ENCODE data around the gene ADGRF4.

ADGRF4 gene

GRCh38 chr6:47698342-47698787 lies at the start of gene ADGRF4:
Gene ADGRF4, plus strand, starts transcription at chr6:47698580. Its CDS starts 8,666 bp downstream, at chr6:47707246.
- Histone ChIP-seq H3K27me3 (ENCODE audit: low read depth) (no peaks in the 10 kb centered on the region), H3K36me3 (replicated peaks) (no peaks in the 10 kb centered on the region), H3K4me3 (no peak within 1 kb of the TSS), H3K4me1 (no peaks in the 10 kb centered on the region), H3K9me3 (no peaks in the 10 kb centered on the region)
- no peak for DNase-seq (ENCODE audit: low spot score in 2 of 2)
- in situ Hi-C loops (cut with MboI; ENCODE audit: low sequenced_read_pairs), result no loop called here

GRCh38 chr6:47650553-47651432 lies 47.6 kb upstream of the ADGRF4 start:
- Histone ChIP-seq H3K27me3 (ENCODE audit: low read depth) (no peaks in the 10 kb centered on the region), H3K9me3 (no peaks in the 10 kb centered on the region), H3K4me3 (no peak overlapping the region), H3K36me3 (replicated peaks) (no peaks in the 10 kb centered on the region), H3K4me1 (no peaks in the 10 kb centered on the region)
- no peak for DNase-seq (ENCODE audit: low spot score in 2 of 2)
- in situ Hi-C loops (cut with MboI; ENCODE audit: low sequenced_read_pairs), result no loop called here

GRCh38 chr6:47651505-47651944 lies 46.9 kb upstream of the ADGRF4 start:
- no peaks in the 10 kb centered on the region for H3K4me1 ChIP-seq
- H3K36me3 ChIP-seq (replicated peaks), result no peaks in the 10 kb centered on the region
- DNase-seq (ENCODE audit: low spot score in 2 of 2), result no peak
- H3K4me3 ChIP-seq, result no peak overlapping the region
- H3K27me3 ChIP-seq (ENCODE audit: low read depth), result no peaks in the 10 kb centered on the region
- in situ Hi-C loops (cut with MboI; ENCODE audit: low sequenced_read_pairs), result no loop called here
- H3K9me3 ChIP-seq, result no peaks in the 10 kb centered on the region

DNA sequence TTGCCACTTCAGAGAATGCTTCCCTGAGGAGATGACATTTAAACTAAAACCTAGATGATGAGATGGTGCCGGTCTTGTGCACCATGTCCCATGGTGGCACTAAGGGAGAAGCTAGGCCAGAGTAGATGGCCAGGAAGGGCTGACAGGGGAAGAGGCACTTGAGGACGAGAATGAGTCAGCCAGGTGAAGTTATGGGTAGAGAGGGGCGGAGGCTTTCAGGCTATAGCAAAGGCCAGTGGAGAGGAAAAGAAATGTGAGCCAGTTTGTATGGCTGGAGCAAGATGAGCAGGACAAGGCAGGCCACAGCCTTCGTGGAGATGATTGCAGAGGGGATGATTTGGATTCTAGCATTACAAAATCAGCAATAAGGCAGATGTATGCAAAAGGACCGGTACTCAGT lies 44.7 kb upstream of the ADGRF4 start:
- Histone ChIP-seq H3K4me1 (no peaks in the 10 kb centered on the region), H3K36me3 (replicated peaks) (no peaks in the 10 kb centered on the region), H3K9me3 (no peaks in the 10 kb centered on the region), H3K27me3 (ENCODE audit: low read depth) (no peaks in the 10 kb centered on the region), H3K4me3 (no peak overlapping the region)
- DNase-seq (ENCODE audit: low spot score in 2 of 2), result no peak
- in situ Hi-C loops (cut with MboI; ENCODE audit: low sequenced_read_pairs), result no loop called here

DNA sequence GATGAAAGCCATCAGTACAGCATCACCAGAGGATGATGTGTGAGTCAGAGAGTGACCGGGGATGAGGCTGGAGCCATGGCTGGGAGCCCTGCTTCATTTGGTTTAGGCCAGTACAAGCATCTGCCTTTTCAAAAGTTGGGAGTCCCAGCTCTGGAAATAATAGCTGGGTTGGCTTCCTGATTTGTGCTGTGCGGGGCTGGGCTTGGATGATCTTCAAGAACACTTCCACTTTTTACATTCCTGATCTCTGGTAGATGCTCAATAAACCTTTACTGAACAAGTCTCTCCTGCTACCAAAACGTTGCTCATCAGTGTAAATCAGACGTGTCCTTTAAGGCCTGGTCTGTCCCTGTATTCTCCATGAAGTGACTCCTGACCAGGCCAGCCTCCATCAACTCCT lies 44.1 kb upstream of the ADGRF4 start:
- H3K9me3 ChIP-seq, result no peaks in the 10 kb centered on the region

GRCh38 chr6:47655719-47656595 lies 42.4 kb upstream of the ADGRF4 start:
- Histone ChIP-seq H3K36me3 (replicated peaks) (no peaks in the 10 kb centered on the region), H3K4me1 (no peaks in the 10 kb centered on the region)

More for the DNA sequence above, 44.1 kb upstream of the ADGRF4 start:
- no peak for DNase-seq (ENCODE audit: low spot score in 2 of 2)
- peaks cover 4% of the 10 kb centered on the region; the same call in 1 of the 2 replicates for H3K27me3 ChIP-seq (ENCODE audit: low read depth)
- no peak overlapping the region for H3K4me3 ChIP-seq
- in situ Hi-C loops (cut with MboI; ENCODE audit: low sequenced_read_pairs), result no loop called here
- H3K36me3 ChIP-seq (replicated peaks), result no peaks in the 10 kb centered on the region
- H3K4me1 ChIP-seq, result no peaks in the 10 kb centered on the region

GRCh38 chr6:47661960-47662359 lies 36.4 kb upstream of the ADGRF4 start:
- DNase-seq (ENCODE audit: low spot score in 2 of 2), result no peak
- in situ Hi-C loops (cut with MboI; ENCODE audit: low sequenced_read_pairs), result no loop called here
- H3K27me3 ChIP-seq (ENCODE audit: low read depth), result peaks cover 9% of the 10 kb centered on the region

More at GRCh38 chr6:47655719-47656595, 42.4 kb upstream of the ADGRF4 start:
- peaks cover 9% of the 10 kb centered on the region; the same call in 1 of the 2 replicates for H3K27me3 ChIP-seq (ENCODE audit: low read depth)
- no peaks in the 10 kb centered on the region for H3K9me3 ChIP-seq
- in situ Hi-C loops (cut with MboI; ENCODE audit: low sequenced_read_pairs), result no loop called here
- no peak for DNase-seq (ENCODE audit: low spot score in 2 of 2)
- no peak overlapping the region for H3K4me3 ChIP-seq

DNA sequence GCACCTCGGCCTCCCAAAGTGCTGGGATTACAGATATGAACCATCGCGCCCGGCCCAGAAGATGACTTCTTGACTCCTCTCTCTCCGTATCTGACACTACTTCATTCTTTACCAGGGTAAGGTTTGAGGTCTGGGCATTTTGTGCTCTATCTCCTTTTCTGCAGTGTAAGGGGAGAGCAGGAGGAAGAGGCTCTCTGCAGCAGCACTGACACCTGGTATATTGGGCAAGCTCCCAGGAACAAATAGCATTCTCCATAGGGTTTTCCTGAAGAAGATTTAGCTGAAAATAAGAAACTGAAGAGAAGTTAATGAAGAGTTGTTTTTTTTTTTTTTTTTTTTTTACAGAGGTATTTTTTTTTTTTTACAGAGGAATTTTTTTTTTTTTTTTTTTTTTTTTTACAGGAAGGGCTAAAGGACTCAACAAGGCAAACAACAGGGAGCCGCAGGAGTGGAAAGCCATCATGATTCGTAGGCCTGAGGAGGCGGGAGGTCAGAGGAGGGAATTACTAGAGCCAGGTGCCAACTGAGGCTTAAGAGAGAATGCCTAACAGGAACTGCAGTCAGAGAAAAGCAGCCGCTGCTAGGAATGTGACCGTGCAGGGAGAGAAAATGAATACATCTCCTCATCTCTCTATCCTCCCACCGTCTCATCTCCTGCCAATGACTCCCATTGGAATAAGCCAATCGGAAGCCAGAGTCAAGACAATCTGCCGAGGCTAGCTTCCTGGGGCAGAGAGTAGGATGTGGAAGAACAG lies 34.7 kb upstream of the ADGRF4 start:
- in situ Hi-C loops (cut with MboI; ENCODE audit: low sequenced_read_pairs), result no loop called here
- no peak for DNase-seq (ENCODE audit: low spot score in 2 of 2)
- Histone ChIP-seq H3K4me3 (no peak overlapping the region), H3K36me3 (replicated peaks) (no peaks in the 10 kb centered on the region), H3K4me1 (peaks cover 8% of the 10 kb centered on the region), H3K9me3 (no peaks in the 10 kb centered on the region), H3K27me3 (ENCODE audit: low read depth) (peaks cover 9% of the 10 kb centered on the region)

More at GRCh38 chr6:47661960-47662359, 36.4 kb upstream of the ADGRF4 start:
- H3K4me3 ChIP-seq, result no peak overlapping the region
- no peaks in the 10 kb centered on the region for H3K9me3 ChIP-seq
- no peaks in the 10 kb centered on the region for H3K4me1 ChIP-seq
- no peaks in the 10 kb centered on the region for H3K36me3 ChIP-seq (replicated peaks)

GRCh38 chr6:47665112-47665511 lies 33.3 kb upstream of the ADGRF4 start:
- no peak for DNase-seq (ENCODE audit: low spot score in 2 of 2)
- in situ Hi-C loops (cut with MboI; ENCODE audit: low sequenced_read_pairs), result no loop called here
- H3K27me3 ChIP-seq (ENCODE audit: low read depth), result peaks cover 2% of the 10 kb centered on the region; the same call in 1 of the 2 replicates
- no peaks in the 10 kb centered on the region for H3K36me3 ChIP-seq (replicated peaks)
- no peaks in the 10 kb centered on the region for H3K9me3 ChIP-seq
- H3K4me3 ChIP-seq, result no peak overlapping the region
- peaks cover 14% of the 10 kb centered on the region for H3K4me1 ChIP-seq

DNA sequence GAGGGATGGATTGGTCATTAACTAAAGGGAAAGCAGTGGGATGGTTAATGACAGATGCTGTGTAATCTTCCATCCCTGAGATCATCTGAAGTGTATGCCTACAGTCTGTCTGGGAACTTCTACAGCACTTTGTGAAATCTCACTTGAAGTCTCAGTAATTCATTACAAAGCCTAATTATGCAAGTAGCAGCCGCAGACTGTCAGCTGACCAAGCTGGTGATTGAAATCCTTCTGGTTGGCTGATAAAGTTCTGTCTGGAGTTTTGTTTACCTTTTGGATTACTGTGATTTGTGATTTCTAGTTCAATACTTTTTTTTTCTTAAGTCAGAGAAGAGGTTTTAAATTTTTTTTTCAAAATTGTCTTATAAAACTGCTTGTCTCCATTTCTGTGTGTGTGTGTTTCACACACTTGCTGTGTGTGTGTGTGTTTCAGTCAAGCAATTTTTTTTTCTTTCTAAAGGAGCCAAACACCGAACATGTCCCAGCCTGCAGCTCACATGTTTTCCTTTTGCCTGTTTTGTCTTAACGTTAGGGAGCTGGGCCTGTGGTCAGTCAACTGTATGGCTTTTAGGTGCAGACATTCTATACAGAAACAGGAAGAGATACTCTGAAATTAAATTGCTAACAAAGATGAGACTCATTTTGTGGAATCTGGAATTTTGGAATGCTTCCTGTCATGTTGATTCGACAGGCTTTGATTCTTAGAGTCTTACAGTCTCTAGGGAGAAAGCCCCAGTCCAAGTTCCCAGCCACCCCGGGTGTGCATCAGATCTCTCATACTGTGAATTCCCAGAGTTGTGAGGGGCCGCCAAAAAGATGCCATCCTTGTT lies 28.5 kb upstream of the ADGRF4 start:
- in situ Hi-C loops (cut with MboI; ENCODE audit: low sequenced_read_pairs), result no loop called here

DNA sequence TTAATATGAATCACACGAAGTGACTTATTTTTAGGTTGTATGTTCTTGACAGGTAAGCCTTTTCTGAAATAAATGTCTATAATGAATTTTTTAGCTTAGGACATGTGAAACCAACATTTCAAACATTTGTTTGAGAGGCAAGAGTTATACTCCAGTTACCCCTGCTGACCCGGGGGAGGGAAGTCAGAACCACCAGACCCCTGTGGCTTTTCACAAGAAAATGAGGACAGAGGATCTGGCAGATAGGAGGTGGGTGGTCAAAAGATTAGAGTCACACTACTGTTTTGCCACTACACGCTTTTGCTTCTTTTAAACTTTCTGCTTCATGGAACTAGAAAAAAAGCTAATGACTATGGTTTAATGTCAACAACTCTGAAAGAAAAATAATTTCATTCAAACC lies 27.5 kb upstream of the ADGRF4 start:
- no peaks in the 10 kb centered on the region for H3K36me3 ChIP-seq (replicated peaks)
- in situ Hi-C loops (cut with MboI; ENCODE audit: low sequenced_read_pairs), result no loop called here
- H3K4me3 ChIP-seq, result no peak overlapping the region
- no peaks in the 10 kb centered on the region for H3K9me3 ChIP-seq
- no peaks in the 10 kb centered on the region for H3K27me3 ChIP-seq (ENCODE audit: low read depth)
- H3K4me1 ChIP-seq, result peaks cover 18% of the 10 kb centered on the region
- no peak for DNase-seq (ENCODE audit: low spot score in 2 of 2)

More for the DNA sequence above, 28.5 kb upstream of the ADGRF4 start:
- Histone ChIP-seq H3K27me3 (ENCODE audit: low read depth) (no peaks in the 10 kb centered on the region), H3K9me3 (no peaks in the 10 kb centered on the region), H3K4me3 (no peak overlapping the region), H3K36me3 (replicated peaks) (no peaks in the 10 kb centered on the region), H3K4me1 (peaks cover 18% of the 10 kb centered on the region)
- peak; percentile 48 to 61 for DNase-seq (ENCODE audit: low spot score in 2 of 2)

GRCh38 chr6:47671777-47672176 lies 26.6 kb upstream of the ADGRF4 start:
- no peaks in the 10 kb centered on the region for H3K9me3 ChIP-seq
- peaks cover 18% of the 10 kb centered on the region for H3K4me1 ChIP-seq
- H3K4me3 ChIP-seq, result no peak overlapping the region
- DNase-seq (ENCODE audit: low spot score in 2 of 2), result no peak
- H3K27me3 ChIP-seq (ENCODE audit: low read depth), result no peaks in the 10 kb centered on the region
- in situ Hi-C loops (cut with MboI; ENCODE audit: low sequenced_read_pairs), result no loop called here
- H3K36me3 ChIP-seq (replicated peaks), result no peaks in the 10 kb centered on the region
